GM23338 (cell line): ENCODE measurements around the gene KIF21A. TPM values are rescaled to one million over a fixed set of nuclear protein-coding genes. Genes with fewer than 3 reads are reported as not detected.
A peak's percentile ranks its signal among the peaks of the same experiment; 100 is the strongest.

Source experiments
- ATAC-seq: fragments of 200-7000 bp; cut with Tn5 transposase; 3 replicates; pipeline ENCODE4 v1.9.1; 2020
- DNase-seq: peaks from one replicate; pipeline ENCODE4 v3.0.0-alpha.2; 2015; ENCODE audit warnings: low spot score
- H2AFZ ChIP-seq: fragments of 200-600 bp; sonication (generic); 2 replicates; pipeline ENCODE4 v1.8.0; 2016; ENCODE audit warnings: antibody characterized with exemption, mild to moderate bottlenecking, moderate library complexity
- H3F3A ChIP-seq: fragments of 200-600 bp; sonication (generic); replicated peaks from 2 replicates; pipeline ENCODE4 v1.8.0; 2017; ENCODE audit warnings: antibody characterized with exemption, mixed run types, low read depth
- H3K27ac ChIP-seq: fragments of 200-600 bp; sonication (generic); 2 replicates; pipeline ENCODE4 v1.6.1; 2016; ENCODE audit warnings: low read depth
- H3K27me3 ChIP-seq: fragments of 200-600 bp; sonication (generic); 2 replicates; pipeline ENCODE4 v1.8.0; 2016; ENCODE audit warnings: mild to moderate bottlenecking, mixed run types, moderate library complexity; ENCODE audit not compliant: insufficient read depth
- H3K36me3 ChIP-seq: fragments of 200-600 bp; sonication (generic); 2 replicates; pipeline ENCODE4 v1.8.0; 2016; ENCODE audit warnings: mild to moderate bottlenecking; ENCODE audit not compliant: insufficient read depth
- H3K4me1 ChIP-seq: fragments of 200-600 bp; sonication (generic); 2 replicates; pipeline ENCODE4 v1.8.0; 2016; ENCODE audit warnings: mild to moderate bottlenecking, moderate library complexity; ENCODE audit not compliant: insufficient read depth
- H3K4me2 ChIP-seq: fragments of 200-600 bp; sonication (generic); 2 replicates; pipeline ENCODE4 v1.7.1; 2017; ENCODE audit warnings: mixed run types
- H3K4me3 ChIP-seq: fragments of 200-600 bp; sonication (generic); 2 replicates; pipeline ENCODE4 v1.6.1; 2016; ENCODE audit warnings: mixed run types
- H3K79me2 ChIP-seq: fragments of 200-600 bp; sonication (generic); replicated peaks from 2 replicates; pipeline ENCODE4 v1.8.0; 2017; ENCODE audit warnings: mild to moderate bottlenecking; ENCODE audit not compliant: insufficient read depth
- H3K9me2 ChIP-seq: fragments of 200-600 bp; sonication (generic); 2 replicates; pipeline ENCODE4 v1.8.0; 2017; ENCODE audit not compliant: insufficient read depth
- H4K20me1 ChIP-seq: fragments of 200-600 bp; sonication (generic); replicated peaks from 2 replicates; pipeline ENCODE4 v1.8.0; 2017; ENCODE audit warnings: mild to moderate bottlenecking; ENCODE audit not compliant: insufficient read depth
- H3K27ac Mint-ChIP-seq: 2 replicates; pipeline ENCODE4 v1.8.0; 2020; ENCODE audit warnings: inconsistent platforms, mild to moderate bottlenecking, moderate library complexity, mixed read lengths
- H3K27me3 Mint-ChIP-seq: 3 replicates; pipeline ENCODE4 v1.8.0; 2022; ENCODE audit warnings: low read depth, mild to moderate bottlenecking, moderate library complexity, mixed read lengths, inconsistent platforms; ENCODE audit not compliant: insufficient read depth, poor library complexity
- H3K36me3 Mint-ChIP-seq: 3 replicates; pipeline ENCODE4 v1.8.0; 2021; ENCODE audit warnings: low read depth, mild to moderate bottlenecking, inconsistent platforms, moderate library complexity, mixed read lengths
- H3K4me1 Mint-ChIP-seq: 3 replicates; pipeline ENCODE4 v1.8.0; 2020; ENCODE audit warnings: mild to moderate bottlenecking, inconsistent platforms, mixed read lengths
- H3K4me3 Mint-ChIP-seq: 3 replicates; pipeline ENCODE4 v1.8.0; 2021; ENCODE audit warnings: moderate library complexity, mild to moderate bottlenecking, inconsistent platforms, mixed read lengths
- H3K9me3 Mint-ChIP-seq: 3 replicates; pipeline ENCODE4 v1.8.0; 2020; ENCODE audit warnings: moderate library complexity, mild to moderate bottlenecking, inconsistent platforms, mixed read lengths
- JUNB ChIP-seq: IDR thresholded peaks from one replicate; pipeline ENCODE4 v1.6.1; 2016; ENCODE audit warnings: antibody characterized with exemption; ENCODE audit not compliant: unreplicated experiment
- ZNF114 ChIP-seq: fragments of 250-450 bp; sonication (Bioruptor Pico); IDR thresholded peaks from 2 replicates; pipeline ENCODE4 v1.5.0; 2020; ENCODE audit warnings: mild to moderate bottlenecking, moderate library complexity
- ZNF462 ChIP-seq: fragments of 250-450 bp; sonication (Bioruptor Pico); IDR thresholded peaks from 2 replicates; pipeline ENCODE4 v1.5.0; 2020; ENCODE audit warnings: mild to moderate bottlenecking, moderate library complexity
- polyA plus RNA-seq: library from polyadenylated mRNA; unstranded; fragments of >200 nt; fragmentation: Nextera tagmentation; extraction: Ambion mirVana; gene quantifications from 2 replicates; pipeline ENCODE4 v1.2.1, GENCODE V29; 2016
- total RNA-seq: library from RNA; depleted of rRNA; stranded (reverse); fragments of >200 nt; shearing (Covaris generic); gene quantifications from 2 replicates; pipeline ENCODE4 v1.2.3, GENCODE V29; 2014
- TF ChIP-seq, protein P1 (sequence below): IDR thresholded peaks from one replicate; pipeline ENCODE4 v1.6.1; 2018; ENCODE audit warnings: antibody characterized with exemption; ENCODE audit not compliant: unreplicated experiment

The KIF21A gene
- total and polyA plus RNA-seq, 2 experiments from 2014 or later, result 28.8 to 32.0 TPM

DNA sequence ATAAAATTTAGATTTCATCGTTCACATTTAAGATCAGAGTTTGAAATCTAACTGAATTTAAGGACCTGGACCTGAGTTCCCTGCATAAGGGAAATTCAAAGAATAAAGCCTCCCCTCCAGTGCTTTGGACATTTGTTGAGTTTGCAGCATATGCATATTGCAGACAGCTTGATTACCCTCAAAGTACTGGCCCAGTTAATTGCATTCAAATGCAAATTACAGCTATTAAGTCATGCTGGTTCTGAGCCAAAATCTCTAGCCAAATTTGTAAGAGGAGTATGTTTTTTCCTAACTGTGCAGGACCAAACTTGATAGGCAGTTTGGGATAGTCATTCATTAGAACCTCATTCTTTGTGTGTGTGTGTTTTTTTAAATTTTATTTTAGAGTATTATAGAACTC, 9.1 kb upstream of the KIF21A start (continued):
- peak; percentile 61; the same call in 1 of the 2 replicates for TF ChIP-seq ZNF462

- H3K4me3 ChIP-seq, result no peak overlapping the region
- Mint-ChIP-seq H3K9me3 (no peaks in the 10 kb centered on the region; the same call in 2 of the 3 replicates), H3K4me1 (peaks cover 49% of the 10 kb centered on the region), H3K4me3 (no peak overlapping the region), H3K36me3 (no peaks in the 10 kb centered on the region; the same call in 2 of the 3 replicates), H3K27me3 (no peaks in the 10 kb centered on the region), H3K27ac (no peak overlapping the region)
- TF ChIP-seq JUNB, result no peak
- no peak for TF ChIP-seq ZNF114 (CRISPR knock-in tag)
- TF ChIP-seq, protein P1, sequence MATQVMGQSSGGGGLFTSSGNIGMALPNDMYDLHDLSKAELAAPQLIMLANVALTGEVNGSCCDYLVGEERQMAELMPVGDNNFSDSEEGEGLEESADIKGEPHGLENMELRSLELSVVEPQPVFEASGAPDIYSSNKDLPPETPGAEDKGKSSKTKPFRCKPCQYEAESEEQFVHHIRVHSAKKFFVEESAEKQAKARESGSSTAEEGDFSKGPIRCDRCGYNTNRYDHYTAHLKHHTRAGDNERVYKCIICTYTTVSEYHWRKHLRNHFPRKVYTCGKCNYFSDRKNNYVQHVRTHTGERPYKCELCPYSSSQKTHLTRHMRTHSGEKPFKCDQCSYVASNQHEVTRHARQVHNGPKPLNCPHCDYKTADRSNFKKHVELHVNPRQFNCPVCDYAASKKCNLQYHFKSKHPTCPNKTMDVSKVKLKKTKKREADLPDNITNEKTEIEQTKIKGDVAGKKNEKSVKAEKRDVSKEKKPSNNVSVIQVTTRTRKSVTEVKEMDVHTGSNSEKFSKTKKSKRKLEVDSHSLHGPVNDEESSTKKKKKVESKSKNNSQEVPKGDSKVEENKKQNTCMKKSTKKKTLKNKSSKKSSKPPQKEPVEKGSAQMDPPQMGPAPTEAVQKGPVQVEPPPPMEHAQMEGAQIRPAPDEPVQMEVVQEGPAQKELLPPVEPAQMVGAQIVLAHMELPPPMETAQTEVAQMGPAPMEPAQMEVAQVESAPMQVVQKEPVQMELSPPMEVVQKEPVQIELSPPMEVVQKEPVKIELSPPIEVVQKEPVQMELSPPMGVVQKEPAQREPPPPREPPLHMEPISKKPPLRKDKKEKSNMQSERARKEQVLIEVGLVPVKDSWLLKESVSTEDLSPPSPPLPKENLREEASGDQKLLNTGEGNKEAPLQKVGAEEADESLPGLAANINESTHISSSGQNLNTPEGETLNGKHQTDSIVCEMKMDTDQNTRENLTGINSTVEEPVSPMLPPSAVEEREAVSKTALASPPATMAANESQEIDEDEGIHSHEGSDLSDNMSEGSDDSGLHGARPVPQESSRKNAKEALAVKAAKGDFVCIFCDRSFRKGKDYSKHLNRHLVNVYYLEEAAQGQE, result no peak
- no peak for DNase-seq
- peaks cover 37% of the 10 kb centered on the region for H3K4me1 ChIP-seq
- peaks cover 11% of the 10 kb centered on the region for H3K27me3 ChIP-seq
- ATAC-seq, result no peak
- H2AFZ ChIP-seq, result 0 out of 2 replicates have a peak overlapping the region, but pooled peaks have one; percentile 12
- no peaks in the 10 kb centered on the region; the same call in 1 of the 2 replicates for H3F3A ChIP-seq
- no peaks in the 10 kb centered on the region for H3K79me2 ChIP-seq
- H4K20me1 ChIP-seq, result no peaks in the 10 kb centered on the region
- H3K27ac ChIP-seq, result no peak overlapping the region
- no peak overlapping the region for H3K4me2 ChIP-seq
- H3K36me3 ChIP-seq, result no peaks in the 10 kb centered on the region
- no peaks in the 10 kb centered on the region for H3K9me2 ChIP-seq
These were observed 5.1 kb upstream of the KIF21A start for GRCh38 chr12:39448038-39448437.
